Prostate gland (tissue), 2 donors: ENCODE results near the gene BCAT1.

Experiments used
- POLR2A ChIP-seq: fragments of 450-650 bp; IDR thresholded peaks from one replicate; pipeline ENCODE4 v1.6.1; 2016; ENCODE audit warnings: antibody characterized with exemption, mild to moderate bottlenecking
- POLR2AphosphoS5 ChIP-seq: sonication (generic); formaldehyde crosslinking; IDR thresholded peaks from one replicate; pipeline ENCODE4 v1.6.1; 2017; ENCODE audit warnings: antibody characterized with exemption
- TF ChIP-seq, protein P1 (sequence below), 4 experiments: fragments of 200-600 bp in 2 of 4; fragments of 450-650 bp in 2 of 4; sonication (generic) in 2 of 4; IDR thresholded peaks; 1 replicate in 3 of 4; 2 replicates in 1 of 4; pipeline ENCODE4 v1.5.1; 2016 to 2019; ENCODE audit warnings: antibody characterized with exemption in 4 of 4, mild to moderate bottlenecking in 2 of 4, moderate library complexity in 2 of 4

DNA sequence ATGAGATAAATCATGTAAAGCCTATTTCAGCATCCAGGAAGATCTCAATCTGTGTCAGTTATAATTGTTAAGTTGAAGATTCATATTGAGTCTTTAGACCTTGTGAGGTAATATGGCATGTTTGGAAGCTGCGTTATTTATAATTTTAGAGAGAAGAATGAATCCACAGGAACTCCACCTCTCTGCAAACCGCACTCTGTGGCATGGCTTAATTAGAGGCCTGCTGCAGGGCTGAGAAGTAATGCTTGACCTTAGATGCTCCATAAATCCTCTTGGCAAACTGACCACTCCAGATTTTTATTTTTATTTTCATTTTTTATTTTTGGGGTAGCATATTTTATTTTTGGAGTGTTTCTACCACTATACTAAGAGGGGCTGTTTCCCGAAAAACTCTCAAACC, 28.8 kb downstream of the BCAT1 start:
- TF ChIP-seq, protein P1, sequence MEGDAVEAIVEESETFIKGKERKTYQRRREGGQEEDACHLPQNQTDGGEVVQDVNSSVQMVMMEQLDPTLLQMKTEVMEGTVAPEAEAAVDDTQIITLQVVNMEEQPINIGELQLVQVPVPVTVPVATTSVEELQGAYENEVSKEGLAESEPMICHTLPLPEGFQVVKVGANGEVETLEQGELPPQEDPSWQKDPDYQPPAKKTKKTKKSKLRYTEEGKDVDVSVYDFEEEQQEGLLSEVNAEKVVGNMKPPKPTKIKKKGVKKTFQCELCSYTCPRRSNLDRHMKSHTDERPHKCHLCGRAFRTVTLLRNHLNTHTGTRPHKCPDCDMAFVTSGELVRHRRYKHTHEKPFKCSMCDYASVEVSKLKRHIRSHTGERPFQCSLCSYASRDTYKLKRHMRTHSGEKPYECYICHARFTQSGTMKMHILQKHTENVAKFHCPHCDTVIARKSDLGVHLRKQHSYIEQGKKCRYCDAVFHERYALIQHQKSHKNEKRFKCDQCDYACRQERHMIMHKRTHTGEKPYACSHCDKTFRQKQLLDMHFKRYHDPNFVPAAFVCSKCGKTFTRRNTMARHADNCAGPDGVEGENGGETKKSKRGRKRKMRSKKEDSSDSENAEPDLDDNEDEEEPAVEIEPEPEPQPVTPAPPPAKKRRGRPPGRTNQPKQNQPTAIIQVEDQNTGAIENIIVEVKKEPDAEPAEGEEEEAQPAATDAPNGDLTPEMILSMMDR (IDR thresholded peaks at IDR 0.05): no peak
- TF ChIP-seq POLR2A (no peak), POLR2AphosphoS5 (no peak)
